Peyer's patch (tissue), 4 donors: ENCODE results near the gene PPM1J. TPM values are rescaled to one million over a fixed set of nuclear protein-coding genes. Genes with fewer than 3 reads are reported as not detected.

Source experiments
- DNase-seq, 3 donors: peaks; one replicate each; pipeline ENCODE4 v3.0.0-alpha.2; 2017 to 2019
- H3K27ac ChIP-seq, 4 donors: fragments of 200-600 bp; sonication (generic); one replicate each; pipeline ENCODE4 v1.5.1; 2016 to 2019
- H3K27me3 ChIP-seq, 2 donors: fragments of 200-600 bp; sonication (generic); one replicate each; pipeline ENCODE4 v1.5.1; 2019
- H3K36me3 ChIP-seq, 3 donors: fragments of 200-600 bp; sonication (generic); one replicate each; pipeline ENCODE4 v1.5.1; 2016 to 2019
- H3K4me1 ChIP-seq, 4 donors: fragments of 200-600 bp; sonication (generic); one replicate each; pipeline ENCODE4 v1.5.1; 2016 to 2019
- H3K4me3 ChIP-seq, 4 donors: fragments of 200-600 bp; sonication (generic); 1 replicate in 3 of 4; 2 replicates in 1 of 4; pipeline ENCODE4 v1.5.1; 2016 to 2019; ENCODE audit warnings: mild to moderate bottlenecking in 1 of 4
- H3K9me3 ChIP-seq, 4 donors: fragments of 200-600 bp; sonication (generic); one replicate each; pipeline ENCODE4 v1.5.1; 2016 to 2019; ENCODE audit warnings: mild to moderate bottlenecking in 1 of 4
- CTCF ChIP-seq, 6 experiments: fragments of 450-650 bp in 4 of 6; fragments of 200-600 bp in 2 of 6; sonication (generic) in 1 of 6; IDR thresholded peaks; one replicate each; pipeline ENCODE4 v1.5.1; 2017 to 2019; ENCODE audit warnings: antibody characterized with exemption in 6 of 6, mild to moderate bottlenecking in 3 of 6, moderate library complexity in 1 of 6
- POLR2A ChIP-seq, 2 donors: fragments of 450-650 bp; IDR thresholded peaks; one replicate each; pipeline ENCODE4 v1.5.1; 2017; ENCODE audit warnings: antibody characterized with exemption in 2 of 2, mild to moderate bottlenecking in 2 of 2, moderate library complexity in 2 of 2
- total RNA-seq, 4 donors: library from RNA; depleted of rRNA; stranded (reverse); fragments of >200 nt; gene quantifications; one replicate each; pipeline ENCODE4 v1.1.0, GENCODE V29; 2016

The PPM1J gene
- total RNA-seq, 4 donors from 2014 or later = 0.67 TPM; not detected in 3

GRCh38 chr1:112702067-112702395 lies 13.1 kb downstream of the PPM1J start:
- peak in 1 of 3 donors; percentile 40 for DNase-seq
- peaks cover 0 to 40% (median 0%) of the 10 kb centered on the region in 3 donors for H3K36me3 ChIP-seq

GRCh38 chr1:112701227-112702066 lies 13.7 kb downstream of the PPM1J start:
- Histone ChIP-seq H3K27me3 (no peaks in the 10 kb centered on the region), H3K4me1 (peaks cover 16 to 78% (median 24%) of the 10 kb centered on the region in 4 donors), H3K4me3 (peak overlapping the region in 1 of 4 donors; percentile 9), H3K27ac (peak overlapping the region; percentile 65 to 100 (median 84)), H3K9me3 (no peaks in the 10 kb centered on the region), H3K36me3 (peaks cover 0 to 46% (median 0%) of the 10 kb centered on the region in 3 donors)
- TF ChIP-seq POLR2A (IDR thresholded peaks at IDR 0.05) (no peak), CTCF (IDR thresholded peaks at IDR 0.05) (no peak)
- DNase-seq = peak in 1 of 3 donors; percentile 44

More at GRCh38 chr1:112702067-112702395, 13.1 kb downstream of the PPM1J start:
- no peaks in the 10 kb centered on the region for H3K9me3 ChIP-seq
- TF ChIP-seq POLR2A (IDR thresholded peaks at IDR 0.05) (no peak), CTCF (IDR thresholded peaks at IDR 0.05) (no peak)
- H3K27ac ChIP-seq = peak overlapping the region in 3 of 4 donors; percentile 65 to 100 (median 93)
- H3K4me1 ChIP-seq = peaks cover 16 to 78% (median 24%) of the 10 kb centered on the region in 4 donors
- H3K27me3 ChIP-seq = no peaks in the 10 kb centered on the region
- no peak overlapping the region for H3K4me3 ChIP-seq

GRCh38 chr1:112700290-112701226 lies 14.6 kb downstream of the PPM1J start:
- Histone ChIP-seq H3K27ac (peak overlapping the region; percentile 65 to 100 (median 84)), H3K4me3 (peak overlapping the region in 2 of 4 donors; percentile 4 to 9), H3K4me1 (peaks cover 16 to 73% (median 21%) of the 10 kb centered on the region in 4 donors), H3K9me3 (no peaks in the 10 kb centered on the region), H3K27me3 (no peaks in the 10 kb centered on the region), H3K36me3 (peaks cover 0 to 54% (median 0%) of the 10 kb centered on the region in 3 donors)
- TF ChIP-seq CTCF (IDR thresholded peaks at IDR 0.05) = peak in 3 of 6 experiments; percentile 32 to 53 (median 48)
- TF ChIP-seq POLR2A (IDR thresholded peaks at IDR 0.05) = peak in 1 of 2 donors; percentile 37
- peak; percentile 82 to 96 (median 94) for DNase-seq

- no peak overlapping the region for H3K4me3 ChIP-seq
- peak in 1 of 3 donors; percentile 46 for DNase-seq
- H3K27ac ChIP-seq = peak overlapping the region; percentile 65 to 100 (median 84)
- H3K27me3 ChIP-seq = no peaks in the 10 kb centered on the region
- no peaks in the 10 kb centered on the region for H3K9me3 ChIP-seq
- H3K4me1 ChIP-seq = peaks cover 16 to 68% (median 19%) of the 10 kb centered on the region in 4 donors
- peaks cover 0 to 64% (median 0%) of the 10 kb centered on the region in 3 donors for H3K36me3 ChIP-seq
- no peak for TF ChIP-seq POLR2A (IDR thresholded peaks at IDR 0.05)
- no peak for TF ChIP-seq CTCF (IDR thresholded peaks at IDR 0.05)
Observed at GRCh38 chr1:112699425-112700144, 15.5 kb downstream of the PPM1J start.
